HepG2 (cell line): ENCODE measurements around the gene PACS1. TPM values are rescaled to one million over a fixed set of nuclear protein-coding genes. Genes with fewer than 3 reads are reported as not detected.

Source experiments
- ATF1 ChIP-seq: IDR thresholded peaks from 2 replicates; pipeline ENCODE4 v1.6.1; 2016; ENCODE audit warnings: mild to moderate bottlenecking, control low read depth
- GATAD2A ChIP-seq: IDR thresholded peaks from 2 replicates; pipeline ENCODE4 v1.6.1; 2016
- ISX ChIP-seq: sonication (generic); formaldehyde crosslinking; conservative IDR thresholded peaks from 2 replicates; pipeline ENCODE4 v1.5.0; 2020; ENCODE audit warnings: missing genetic modification reagents
- KAT8 ChIP-seq: IDR thresholded peaks from 2 replicates; pipeline ENCODE4 v1.6.1; 2016; ENCODE audit warnings: missing genetic modification reagents, missing compliant biosample characterization
- KLF11 ChIP-seq: IDR thresholded peaks from 2 replicates; pipeline ENCODE4 v1.6.1; 2016; ENCODE audit warnings: missing compliant biosample characterization
- KLF15 ChIP-seq: sonication (generic); formaldehyde crosslinking; IDR thresholded peaks from 2 replicates; pipeline ENCODE4 v1.8.1; 2023; ENCODE audit warnings: borderline replicate concordance, mild to moderate bottlenecking, inconsistent platforms, missing genetic modification reagents, mixed read lengths
- RORA ChIP-seq: sonication (generic); formaldehyde crosslinking; IDR thresholded peaks from 2 replicates; pipeline ENCODE4 v1.5.0; 2020; ENCODE audit warnings: mild to moderate bottlenecking, missing genetic modification reagents, moderate library complexity
- SIN3B ChIP-seq: fragments of 150-350 bp; IDR thresholded peaks from 2 replicates; pipeline ENCODE4 v1.6.1; 2014; ENCODE audit warnings: low read length
- STAG1 ChIP-seq: sonication (generic); formaldehyde crosslinking; IDR thresholded peaks from 2 replicates; pipeline ENCODE4 v1.4.0; 2020; ENCODE audit warnings: missing genetic modification reagents
- TBP ChIP-seq: sonication (generic); formaldehyde crosslinking; IDR thresholded peaks from 2 replicates; pipeline ENCODE4 v1.5.0; 2020; ENCODE audit warnings: missing genetic modification reagents
- TOE1 ChIP-seq: sonication (generic); formaldehyde crosslinking; IDR thresholded peaks from 2 replicates; pipeline ENCODE4 v1.4.0; 2020; ENCODE audit warnings: mild to moderate bottlenecking, missing genetic modification reagents
- ZBTB20 ChIP-seq: sonication (generic); formaldehyde crosslinking; IDR thresholded peaks from 2 replicates; pipeline ENCODE4 v1.8.1; 2023; ENCODE audit warnings: missing genetic modification reagents, low read depth, mild to moderate bottlenecking, borderline replicate concordance
- ZFAT ChIP-seq: sonication (generic); formaldehyde crosslinking; conservative IDR thresholded peaks from 2 replicates; pipeline ENCODE4 v1.8.1; 2023; ENCODE audit warnings: missing genetic modification reagents, inconsistent platforms
- ZNF337 ChIP-seq: sonication (generic); formaldehyde crosslinking; IDR thresholded peaks from 2 replicates; pipeline ENCODE4 v1.5.1; 2020; ENCODE audit warnings: missing genetic modification reagents, low read depth, mild to moderate bottlenecking, borderline replicate concordance
- ZNF589 ChIP-seq: sonication (generic); formaldehyde crosslinking; conservative IDR thresholded peaks from 2 replicates; pipeline ENCODE4 v1.8.0; 2022; ENCODE audit warnings: mild to moderate bottlenecking, moderate library complexity, missing genetic modification reagents
- ZNF768 ChIP-seq: sonication (generic); formaldehyde crosslinking; IDR thresholded peaks from 2 replicates; pipeline ENCODE4 v1.4.0; 2020; ENCODE audit warnings: missing genetic modification reagents
- polyA plus RNA-seq, 8 experiments: library from polyadenylated mRNA; depleted of rRNA in 3 of 8; stranded (reverse) in 7 of 8; unstranded in 1 of 8; fragments of >200 nt; fragmentation: Illumina TruSeq in 4 of 8; extraction: Trizol in 4 of 8; gene quantifications; 2 replicates each; pipeline versions ENCODE4 v1.2.1 to v1.2.3, GENCODE V29; 2011 to 2016; ENCODE audit warnings: low read depth in 4 of 8, missing spikeins in 1 of 8, mixed read lengths in 1 of 8; ENCODE audit not compliant: insufficient read depth in 1 of 8
- total RNA-seq, 5 experiments: library from RNA; depleted of rRNA; stranded (reverse); fragments of >200 nt; fragmentation: Illumina TruSeq; extraction: Trizol; gene quantifications; 2 replicates each; pipeline ENCODE4 v1.2.3, GENCODE V29; 2016; ENCODE audit warnings: low read depth in 1 of 5
- TF ChIP-seq, protein P1 (sequence below): sonication (generic); formaldehyde crosslinking; IDR thresholded peaks from 2 replicates; pipeline ENCODE4 v1.4.0; 2020; ENCODE audit warnings: missing genetic modification reagents, borderline replicate concordance
- TF ChIP-seq, protein P2 (sequence below): sonication (generic); formaldehyde crosslinking; IDR thresholded peaks from 2 replicates; pipeline ENCODE4 v1.4.0; 2020; ENCODE audit warnings: mild to moderate bottlenecking, missing genetic modification reagents
- TF ChIP-seq, protein P3 (sequence below): sonication (generic); formaldehyde crosslinking; IDR thresholded peaks from 2 replicates; pipeline ENCODE4 v1.4.0; 2020; ENCODE audit warnings: missing genetic modification reagents
- TF ChIP-seq, protein P4 (sequence below): sonication (generic); formaldehyde crosslinking; IDR thresholded peaks from 2 replicates; pipeline ENCODE4 v1.5.0; 2020; ENCODE audit warnings: missing genetic modification reagents, mild to moderate bottlenecking, borderline replicate concordance
- TF ChIP-seq, protein P5 (sequence below): IDR thresholded peaks from 2 replicates; pipeline ENCODE4 v1.6.1; 2016; ENCODE audit warnings: low read depth, borderline replicate concordance
- TF ChIP-seq, protein P6 (sequence below): IDR thresholded peaks from 2 replicates; pipeline ENCODE4 v1.6.1; 2018; ENCODE audit warnings: missing genetic modification reagents, mild to moderate bottlenecking, missing compliant biosample characterization

The PACS1 gene
- total and polyA plus RNA-seq, 2 of the 13 experiments (the other 11 are each of a cell fraction or from before 2014, with no cell fraction given) = 7.6 to 8.6 TPM

DNA sequence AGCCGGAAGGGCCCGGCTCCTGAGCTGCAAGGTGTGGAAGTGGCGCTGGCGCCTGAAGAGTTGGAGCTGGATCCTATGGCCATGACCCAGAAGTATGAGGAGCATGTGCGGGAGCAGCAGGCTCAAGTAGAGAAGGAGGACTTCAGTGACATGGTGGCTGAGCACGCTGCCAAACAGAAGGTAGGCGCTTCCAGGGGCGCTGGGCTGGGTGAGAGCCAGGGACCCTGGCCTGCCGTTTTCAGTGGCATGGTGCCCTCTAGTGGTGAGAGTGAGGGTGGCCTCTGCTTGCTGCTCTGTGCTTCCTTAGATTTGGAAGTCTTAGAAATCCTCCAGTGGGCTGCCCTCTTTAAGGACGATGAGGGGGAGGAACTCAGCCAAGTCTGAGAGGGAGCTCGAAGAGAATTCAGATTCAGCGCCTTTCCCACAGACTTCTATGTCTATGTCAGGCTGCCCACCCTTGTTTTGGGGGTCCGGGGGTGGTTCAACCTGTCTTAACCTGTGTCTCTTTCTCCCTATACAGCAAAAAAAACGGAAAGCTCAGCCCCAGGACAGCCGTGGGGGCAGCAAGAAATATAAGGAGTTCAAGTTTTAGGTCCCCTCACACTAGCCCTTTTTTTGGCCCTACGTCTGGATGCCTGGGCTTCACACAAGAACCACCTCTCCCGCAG is 1.8 kb upstream of the PACS1 start (continued):
- TF ChIP-seq, protein P1, sequence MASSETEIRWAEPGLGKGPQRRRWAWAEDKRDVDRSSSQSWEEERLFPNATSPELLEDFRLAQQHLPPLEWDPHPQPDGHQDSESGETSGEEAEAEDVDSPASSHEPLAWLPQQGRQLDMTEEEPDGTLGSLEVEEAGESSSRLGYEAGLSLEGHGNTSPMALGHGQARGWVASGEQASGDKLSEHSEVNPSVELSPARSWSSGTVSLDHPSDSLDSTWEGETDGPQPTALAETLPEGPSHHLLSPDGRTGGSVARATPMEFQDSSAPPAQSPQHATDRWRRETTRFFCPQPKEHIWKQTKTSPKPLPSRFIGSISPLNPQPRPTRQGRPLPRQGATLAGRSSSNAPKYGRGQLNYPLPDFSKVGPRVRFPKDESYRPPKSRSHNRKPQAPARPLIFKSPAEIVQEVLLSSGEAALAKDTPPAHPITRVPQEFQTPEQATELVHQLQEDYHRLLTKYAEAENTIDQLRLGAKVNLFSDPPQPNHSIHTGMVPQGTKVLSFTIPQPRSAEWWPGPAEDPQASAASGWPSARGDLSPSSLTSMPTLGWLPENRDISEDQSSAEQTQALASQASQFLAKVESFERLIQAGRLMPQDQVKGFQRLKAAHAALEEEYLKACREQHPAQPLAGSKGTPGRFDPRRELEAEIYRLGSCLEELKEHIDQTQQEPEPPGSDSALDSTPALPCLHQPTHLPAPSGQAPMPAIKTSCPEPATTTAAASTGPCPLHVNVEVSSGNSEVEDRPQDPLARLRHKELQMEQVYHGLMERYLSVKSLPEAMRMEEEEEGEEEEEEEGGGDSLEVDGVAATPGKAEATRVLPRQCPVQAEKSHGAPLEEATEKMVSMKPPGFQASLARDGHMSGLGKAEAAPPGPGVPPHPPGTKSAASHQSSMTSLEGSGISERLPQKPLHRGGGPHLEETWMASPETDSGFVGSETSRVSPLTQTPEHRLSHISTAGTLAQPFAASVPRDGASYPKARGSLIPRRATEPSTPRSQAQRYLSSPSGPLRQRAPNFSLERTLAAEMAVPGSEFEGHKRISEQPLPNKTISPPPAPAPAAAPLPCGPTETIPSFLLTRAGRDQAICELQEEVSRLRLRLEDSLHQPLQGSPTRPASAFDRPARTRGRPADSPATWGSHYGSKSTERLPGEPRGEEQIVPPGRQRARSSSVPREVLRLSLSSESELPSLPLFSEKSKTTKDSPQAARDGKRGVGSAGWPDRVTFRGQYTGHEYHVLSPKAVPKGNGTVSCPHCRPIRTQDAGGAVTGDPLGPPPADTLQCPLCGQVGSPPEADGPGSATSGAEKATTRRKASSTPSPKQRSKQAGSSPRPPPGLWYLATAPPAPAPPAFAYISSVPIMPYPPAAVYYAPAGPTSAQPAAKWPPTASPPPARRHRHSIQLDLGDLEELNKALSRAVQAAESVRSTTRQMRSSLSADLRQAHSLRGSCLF = no peak
- TF ChIP-seq ZNF768 (CRISPR knock-in tag) = 0 out of 2 replicates have a peak, but pooled peaks have one; percentile 15
- no peak for TF ChIP-seq ZFAT (CRISPR knock-in tag)
- no peak for TF ChIP-seq TOE1
- no peak for TF ChIP-seq TBP (CRISPR knock-in tag)
- TF ChIP-seq KLF15 (CRISPR knock-in tag) = no peak
- TF ChIP-seq, protein P2, sequence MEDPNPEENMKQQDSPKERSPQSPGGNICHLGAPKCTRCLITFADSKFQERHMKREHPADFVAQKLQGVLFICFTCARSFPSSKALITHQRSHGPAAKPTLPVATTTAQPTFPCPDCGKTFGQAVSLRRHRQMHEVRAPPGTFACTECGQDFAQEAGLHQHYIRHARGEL (CRISPR knock-in tag) = no peak
- no peak for TF ChIP-seq ZBTB20 (CRISPR knock-in tag)
- no peak for TF ChIP-seq ZNF337 (CRISPR knock-in tag)
- TF ChIP-seq ISX = no peak
- no peak for TF ChIP-seq RORA
- TF ChIP-seq ATF1 = no peak
- TF ChIP-seq, protein P3, sequence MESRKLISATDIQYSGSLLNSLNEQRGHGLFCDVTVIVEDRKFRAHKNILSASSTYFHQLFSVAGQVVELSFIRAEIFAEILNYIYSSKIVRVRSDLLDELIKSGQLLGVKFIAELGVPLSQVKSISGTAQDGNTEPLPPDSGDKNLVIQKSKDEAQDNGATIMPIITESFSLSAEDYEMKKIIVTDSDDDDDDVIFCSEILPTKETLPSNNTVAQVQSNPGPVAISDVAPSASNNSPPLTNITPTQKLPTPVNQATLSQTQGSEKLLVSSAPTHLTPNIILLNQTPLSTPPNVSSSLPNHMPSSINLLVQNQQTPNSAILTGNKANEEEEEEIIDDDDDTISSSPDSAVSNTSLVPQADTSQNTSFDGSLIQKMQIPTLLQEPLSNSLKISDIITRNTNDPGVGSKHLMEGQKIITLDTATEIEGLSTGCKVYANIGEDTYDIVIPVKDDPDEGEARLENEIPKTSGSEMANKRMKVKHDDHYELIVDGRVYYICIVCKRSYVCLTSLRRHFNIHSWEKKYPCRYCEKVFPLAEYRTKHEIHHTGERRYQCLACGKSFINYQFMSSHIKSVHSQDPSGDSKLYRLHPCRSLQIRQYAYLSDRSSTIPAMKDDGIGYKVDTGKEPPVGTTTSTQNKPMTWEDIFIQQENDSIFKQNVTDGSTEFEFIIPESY (CRISPR knock-in tag) = peak; percentile 99
- TF ChIP-seq, protein P4, sequence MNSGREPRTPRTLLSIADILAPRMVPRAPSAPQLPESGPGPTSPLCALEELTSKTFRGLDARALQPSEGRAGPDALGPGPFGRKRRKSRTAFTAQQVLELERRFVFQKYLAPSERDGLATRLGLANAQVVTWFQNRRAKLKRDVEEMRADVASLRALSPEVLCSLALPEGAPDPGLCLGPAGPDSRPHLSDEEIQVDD (CRISPR knock-in tag) = no peak
- TF ChIP-seq, protein P5, sequence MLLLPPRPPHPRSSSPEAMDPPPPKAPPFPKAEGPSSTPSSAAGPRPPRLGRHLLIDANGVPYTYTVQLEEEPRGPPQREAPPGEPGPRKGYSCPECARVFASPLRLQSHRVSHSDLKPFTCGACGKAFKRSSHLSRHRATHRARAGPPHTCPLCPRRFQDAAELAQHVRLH (CRISPR knock-in tag) = 0 out of 2 replicates have a peak, but pooled peaks have one; percentile 21
- peak; percentile 37; the same call in 1 of the 2 replicates for TF ChIP-seq GATAD2A (CRISPR knock-in tag)
- TF ChIP-seq STAG1 (CRISPR knock-in tag) = peak; percentile 68
- TF ChIP-seq, protein P6, sequence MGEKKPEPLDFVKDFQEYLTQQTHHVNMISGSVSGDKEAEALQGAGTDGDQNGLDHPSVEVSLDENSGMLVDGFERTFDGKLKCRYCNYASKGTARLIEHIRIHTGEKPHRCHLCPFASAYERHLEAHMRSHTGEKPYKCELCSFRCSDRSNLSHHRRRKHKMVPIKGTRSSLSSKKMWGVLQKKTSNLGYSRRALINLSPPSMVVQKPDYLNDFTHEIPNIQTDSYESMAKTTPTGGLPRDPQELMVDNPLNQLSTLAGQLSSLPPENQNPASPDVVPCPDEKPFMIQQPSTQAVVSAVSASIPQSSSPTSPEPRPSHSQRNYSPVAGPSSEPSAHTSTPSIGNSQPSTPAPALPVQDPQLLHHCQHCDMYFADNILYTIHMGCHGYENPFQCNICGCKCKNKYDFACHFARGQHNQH (CRISPR knock-in tag) = 0 out of 2 replicates have a peak, but pooled peaks have one; percentile 37
- no peak for TF ChIP-seq ZNF589 (CRISPR knock-in tag)
- TF ChIP-seq KLF11 (CRISPR knock-in tag) = no peak
- TF ChIP-seq SIN3B = no peak
- TF ChIP-seq KAT8 (CRISPR knock-in tag) = 0 out of 2 replicates have a peak, but pooled peaks have one; percentile 31
